Pancreas (tissue), 10 donors: ENCODE measurements around the gene YIPF1. TPM values are rescaled to one million over a fixed set of nuclear protein-coding genes. Genes with fewer than 3 reads are reported as not detected.

Source experiments
- ATAC-seq, 4 donors: fragments of 200-7000 bp; cut with Tn5 transposase; one replicate each; pipeline versions ENCODE4 v1.8.0 to v1.9.1; 2020; ENCODE audit warnings: mild to moderate bottlenecking in 4 of 4, moderate library complexity in 4 of 4
- DNase-seq, 6 donors: peaks; one replicate each; pipeline ENCODE4 v3.0.0-alpha.2; 2020
- FAIRE-seq: peaks from 2 replicates; lab custom pipeline; 2012; peaks lifted over from hg19 to GRCh38; lab: Jason Lieb, UNC
- H3K27ac ChIP-seq, 4 donors: fragments of 200-600 bp; sonication (generic); 1 replicate in 3 of 4; 2 replicates in 1 of 4; pipeline versions ENCODE4 v1.5.0 to v1.8.0; 2020
- H3K27me3 ChIP-seq, 4 donors: fragments of 200-600 bp; one replicate each; pipeline ENCODE4 v1.8.0; 2021
- H3K36me3 ChIP-seq, 3 donors: fragments of 200-600 bp; sonication (generic) in 1 of 3; one replicate each; pipeline versions ENCODE4 v1.5.0 to v1.8.0; 2020 to 2021
- H3K4me1 ChIP-seq, 3 donors: fragments of 200-600 bp; one replicate each; pipeline ENCODE4 v1.8.0; 2021
- H3K4me3 ChIP-seq, 4 donors: fragments of 200-600 bp; sonication (generic) in 2 of 4; one replicate each; pipeline versions ENCODE4 v1.5.0 to v1.8.0; 2020 to 2021
- H3K9me3 ChIP-seq, 4 donors: fragments of 200-600 bp; one replicate each; pipeline ENCODE4 v1.8.0; 2021
- CTCF ChIP-seq, 4 donors: fragments of 200-600 bp; sonication (generic) in 3 of 4; IDR thresholded peaks; one replicate each; pipeline versions ENCODE4 v1.5.0 to v1.8.0; 2021; ENCODE audit warnings: antibody characterized with exemption in 4 of 4
- WGBS, 2 donors: extraction: QIAGEN DNeasy Blood & Tissue Kit; methylation state at CpG; one replicate each; pipeline ENCODE4 v1.1.7; 2013; 5-methylcytosine and 5-hydroxymethylcytosine counted together
- intact Hi-C, 3 donors: fragments of 100-400 bp; cut with DNase I; formaldehyde crosslinking; loops; one replicate each; pipeline versions ENCODE4 v1.11.1 to v1.14.2; 2022
- polyA plus RNA-seq, 2 donors: library from polyadenylated mRNA; stranded (reverse); fragments of 200-250 nt; gene quantifications; one replicate each; pipeline ENCODE4 v1.2.3, GENCODE V29; 2013
- total RNA-seq, 6 donors: library from RNA; stranded (reverse); fragmentation: NEBNext Ultra II Directional in 4 of 6; extraction: Animal tissue kit (Norgen Biotek cat#: 25700) in 4 of 6; gene quantifications; one replicate each; pipeline versions ENCODE4 v1.2.1 to v1.2.4, GENCODE V29; 2021 to 2023
- donor health status: healthy with polysubstance abuse.
- donor health status: DM: no; HTN: no; CAD: no; lungs with moderate emphysema.
- donor health status: DM: no; HTN: no; CAD: no.
- donor health status: control.
- donor health status: control.
- donor health status: Bipolar disorder and iron deficiency.
- donor health status: DM: yes; HTN: yes; CAD: no.
- donor health status: DM: no; HTN: no; CAD: no.
- donor health status: DM: no; HTN: no; CAD: no.
- donor health status: DM: yes; HTN: yes; CAD: no.

Gene YIPF1
- total and polyA plus RNA-seq, 8 donors = 5.6 to 17.7 (median 11.0) TPM

- no peak overlapping the region for H3K4me3 ChIP-seq
- H3K36me3 ChIP-seq = peaks cover 0 to 13% (median 0%) of the 10 kb centered on the region in 3 donors
These were observed 85.4 kb downstream of the YIPF1 start for GRCh38 chr1:53804181-53804580.

More at GRCh38 chr1:53804181-53804580, 85.4 kb downstream of the YIPF1 start:
- FAIRE-seq = no peak
- Histone ChIP-seq H3K27ac (no peak overlapping the region), H3K4me1 (no peaks in the 10 kb centered on the region), H3K9me3 (no peaks in the 10 kb centered on the region), H3K27me3 (no peaks in the 10 kb centered on the region)
- intact Hi-C loops = no loop called here
- no peak for DNase-seq
- ATAC-seq = no peak
- TF ChIP-seq CTCF (IDR thresholded peaks at IDR 0.05) = no peak
- WGBS, 2 donors = 96 to 98% methylated on average over 7 of the region's 7 CpGs

Other genes starting within 250 kb of the YIPF1 start
- under 1 TPM in 2 of 6 donors, not detected in 4; 0.06 to 0.19 TPM for gene GLIS1, start 150.6 kb downstream of the YIPF1 start, total RNA-seq
- gene GLIS1, start 150.6 kb downstream of the YIPF1 start, polyA plus RNA-seq = under 1 TPM; 0.08 to 0.26 TPM
- 1 to 10 TPM; 1.6 to 7.4 (median 4.7) TPM for gene NDC1, start 51.5 kb downstream of the YIPF1 start, total RNA-seq
- gene NDC1, start 51.5 kb downstream of the YIPF1 start, polyA plus RNA-seq = 1 to 10 TPM; 1.8 to 3.5 TPM
- gene DIO1, start 4.4 kb upstream of the YIPF1 start, total RNA-seq = not detected
- under 1 TPM in 1 of 2 donors, not detected in 1; 0.09 TPM for gene DIO1, start 4.4 kb upstream of the YIPF1 start, polyA plus RNA-seq
- 10 to 100 TPM in 1 of 6 donors, 1 to 10 TPM in 5; 5.9 to 12.0 (median 8.7) TPM for gene IFT25, start 55.9 kb upstream of the YIPF1 start, total RNA-seq
- gene IFT25, start 55.9 kb upstream of the YIPF1 start, polyA plus RNA-seq = 10 to 100 TPM in 1 of 2 donors, 1 to 10 TPM in 1; 9.2 to 21.5 TPM
- gene LRRC42, start 56.6 kb upstream of the YIPF1 start, total RNA-seq = 10 to 100 TPM in 1 of 6 donors, 1 to 10 TPM in 5; 5.7 to 12.4 (median 6.7) TPM
- 10 to 100 TPM in 1 of 2 donors, 1 to 10 TPM in 1; 5.2 to 20.5 TPM for gene LRRC42, start 56.6 kb upstream of the YIPF1 start, polyA plus RNA-seq
- gene LDLRAD1, start 128.4 kb upstream of the YIPF1 start, total RNA-seq = under 1 TPM in 4 of 6 donors, not detected in 2; 0.08 to 0.29 (median 0.17) TPM
- gene LDLRAD1, start 128.4 kb upstream of the YIPF1 start, polyA plus RNA-seq = under 1 TPM in 1 of 2 donors, not detected in 1; 0.21 TPM
- 100 to 1,000 TPM; 175 to 316 (median 232) TPM for gene TMEM59, start 163.4 kb upstream of the YIPF1 start, total RNA-seq
- 100 to 1,000 TPM in 1 of 2 donors, 10 to 100 TPM in 1; 59.9 to 287 TPM for gene TMEM59, start 163.4 kb upstream of the YIPF1 start, polyA plus RNA-seq
- 1 to 10 TPM; 1.3 to 3.8 (median 2.2) TPM for gene TCEANC2, start 163.8 kb upstream of the YIPF1 start, total RNA-seq
- gene TCEANC2, start 163.8 kb upstream of the YIPF1 start, polyA plus RNA-seq = 1 to 10 TPM; 1.1 to 1.4 TPM